Panc1 (cell line): ENCODE results near the gene MRPL46. TPM values are rescaled to one million over a fixed set of nuclear protein-coding genes. Genes with fewer than 3 reads are reported as not detected.

Source experiments
- ATAC-seq: fragments of 200-7000 bp; cut with Tn5 transposase; 2 replicates; pipeline ENCODE4 v1.9.1; 2020; ENCODE audit warnings: mild to moderate bottlenecking, moderate library complexity
- BruUV-seq: library from RNA; stranded (reverse); fragments of 400-500 nt; replicated peaks from 2 replicates; lab custom pipeline; 2021; lab: Mats Ljungman, UMichigan
- CTCF ChIA-PET: fragments of 300-600 bp; sonication (Branson Sonifier 250); formaldehyde crosslinking; loops from one replicate; lab custom pipeline; 2022; ENCODE audit warnings: antibody characterized with exemption; lab: Charles Lee
- POLR2A ChIA-PET: fragments of 300-600 bp; sonication (Branson Sonifier 250); formaldehyde crosslinking; loops from one replicate; lab custom pipeline; 2022; ENCODE audit warnings: antibody characterized with exemption; lab: Charles Lee
- DNase-seq: peaks from one replicate; pipeline ENCODE4 v3.0.0-alpha.2; 2010; ENCODE audit warnings: low read depth, low spot score
- H3K27ac ChIP-seq: 2 replicates; pipeline ENCODE4 v1.5.1; 2011; ENCODE audit warnings: mild to moderate bottlenecking, low read length, inconsistent platforms
- H3K27me3 ChIP-seq: fragments of 200-500 bp; sonication (Bioruptor generic); 2 replicates; pipeline ENCODE4 v1.6.0; 2014; ENCODE audit warnings: low read length, inconsistent platforms; ENCODE audit not compliant: control insufficient read depth, insufficient read depth
- H3K36me3 ChIP-seq: fragments of 200-500 bp; sonication (Bioruptor generic); 2 replicates; pipeline ENCODE4 v1.5.1; 2014; ENCODE audit warnings: inconsistent platforms, mild to moderate bottlenecking, low read length, moderate library complexity; ENCODE audit not compliant: control insufficient read depth, insufficient read depth
- H3K4me1 ChIP-seq: 2 replicates; pipeline ENCODE4 v1.5.1; 2011; ENCODE audit warnings: inconsistent platforms, mild to moderate bottlenecking, low read length, moderate library complexity; ENCODE audit not compliant: control insufficient read depth, insufficient read depth
- H3K4me3 ChIP-seq, 2 experiments: 2 replicates each; pipeline ENCODE4 v1.5.1; 2011 to 2012; ENCODE audit warnings: low read depth in 2 of 2, low read length in 2 of 2, mild to moderate bottlenecking in 2 of 2, inconsistent platforms in 1 of 2, moderate library complexity in 1 of 2
- H3K9me3 ChIP-seq: fragments of 200-500 bp; sonication (Bioruptor generic); 2 replicates; pipeline ENCODE4 v1.5.1; 2014; ENCODE audit warnings: low read depth, mild to moderate bottlenecking, inconsistent platforms, low read length, moderate library complexity; ENCODE audit not compliant: control insufficient read depth, insufficient read depth
- POLR2AphosphoS5 ChIP-seq: IDR thresholded peaks from 2 replicates; pipeline ENCODE4 v1.6.1; 2012; ENCODE audit warnings: mild to moderate bottlenecking, low read depth, low read length, moderate library complexity
- SIN3A ChIP-seq: IDR thresholded peaks from 2 replicates; pipeline ENCODE4 v1.6.1; 2012; ENCODE audit warnings: low read depth, mild to moderate bottlenecking, low read length, moderate library complexity, borderline replicate concordance; ENCODE audit not compliant: insufficient read depth
- TCF7L2 ChIP-seq: IDR thresholded peaks from 2 replicates; pipeline ENCODE4 v1.6.1; 2011; ENCODE audit warnings: mild to moderate bottlenecking, low read depth, low read length, inconsistent platforms
- in situ Hi-C: cut with HindIII; loops from 2 replicates; pipeline ENCODE4 v1.10.0; 2016; ENCODE audit warnings: low sequenced_read_pairs, low pct_unique_long_range_greater_than_20kb
- intact Hi-C: fragments of 100-400 bp; cut with micrococcal nuclease; formaldehyde crosslinking; loops from one replicate; pipeline ENCODE4 v1.10.0; 2022; ENCODE audit not compliant: unreplicated experiment
- total RNA-seq: library from RNA; stranded (reverse); gene quantifications from one replicate; pipeline ENCODE4 v1.2.1, GENCODE V29; 2021; ENCODE audit not compliant: unreplicated experiment
- TF ChIP-seq, protein P1 (sequence below), 2 experiments: IDR thresholded peaks; 2 replicates each; pipeline ENCODE4 v1.6.1; 2011 to 2012; ENCODE audit warnings: low read depth in 2 of 2, control low read depth in 1 of 2, low read length in 1 of 2, mild to moderate bottlenecking in 1 of 2, moderate library complexity in 1 of 2; ENCODE audit not compliant: insufficient read depth in 1 of 2
- TF ChIP-seq, protein P2 (sequence below): fragments of 450-650 bp; IDR thresholded peaks from 2 replicates; pipeline ENCODE4 v1.5.1; 2017; ENCODE audit warnings: mild to moderate bottlenecking

Gene MRPL46
- total RNA-seq, 1 experiment from 2014 or later: 31.3 TPM

- ChIA-PET CTCF (no interaction called here), POLR2A (no interaction called here)
- ATAC-seq (no peak), DNase-seq (no peak)
- intact Hi-C loops (no loop called here), in situ Hi-C loops (no loop called here)
- H3K27me3 ChIP-seq: peaks cover 9% of the 10 kb centered on the region
- no peak for TF ChIP-seq POLR2AphosphoS5
- TF ChIP-seq, protein P1, sequence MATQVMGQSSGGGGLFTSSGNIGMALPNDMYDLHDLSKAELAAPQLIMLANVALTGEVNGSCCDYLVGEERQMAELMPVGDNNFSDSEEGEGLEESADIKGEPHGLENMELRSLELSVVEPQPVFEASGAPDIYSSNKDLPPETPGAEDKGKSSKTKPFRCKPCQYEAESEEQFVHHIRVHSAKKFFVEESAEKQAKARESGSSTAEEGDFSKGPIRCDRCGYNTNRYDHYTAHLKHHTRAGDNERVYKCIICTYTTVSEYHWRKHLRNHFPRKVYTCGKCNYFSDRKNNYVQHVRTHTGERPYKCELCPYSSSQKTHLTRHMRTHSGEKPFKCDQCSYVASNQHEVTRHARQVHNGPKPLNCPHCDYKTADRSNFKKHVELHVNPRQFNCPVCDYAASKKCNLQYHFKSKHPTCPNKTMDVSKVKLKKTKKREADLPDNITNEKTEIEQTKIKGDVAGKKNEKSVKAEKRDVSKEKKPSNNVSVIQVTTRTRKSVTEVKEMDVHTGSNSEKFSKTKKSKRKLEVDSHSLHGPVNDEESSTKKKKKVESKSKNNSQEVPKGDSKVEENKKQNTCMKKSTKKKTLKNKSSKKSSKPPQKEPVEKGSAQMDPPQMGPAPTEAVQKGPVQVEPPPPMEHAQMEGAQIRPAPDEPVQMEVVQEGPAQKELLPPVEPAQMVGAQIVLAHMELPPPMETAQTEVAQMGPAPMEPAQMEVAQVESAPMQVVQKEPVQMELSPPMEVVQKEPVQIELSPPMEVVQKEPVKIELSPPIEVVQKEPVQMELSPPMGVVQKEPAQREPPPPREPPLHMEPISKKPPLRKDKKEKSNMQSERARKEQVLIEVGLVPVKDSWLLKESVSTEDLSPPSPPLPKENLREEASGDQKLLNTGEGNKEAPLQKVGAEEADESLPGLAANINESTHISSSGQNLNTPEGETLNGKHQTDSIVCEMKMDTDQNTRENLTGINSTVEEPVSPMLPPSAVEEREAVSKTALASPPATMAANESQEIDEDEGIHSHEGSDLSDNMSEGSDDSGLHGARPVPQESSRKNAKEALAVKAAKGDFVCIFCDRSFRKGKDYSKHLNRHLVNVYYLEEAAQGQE (IDR thresholded peaks at IDR 0.05; ENCODE audit: insufficient read depth in 1 of 2, low read depth in 2 of 2, low read length in 1 of 2): no peak
- TF ChIP-seq SIN3A: no peak
- TF ChIP-seq, protein P2, sequence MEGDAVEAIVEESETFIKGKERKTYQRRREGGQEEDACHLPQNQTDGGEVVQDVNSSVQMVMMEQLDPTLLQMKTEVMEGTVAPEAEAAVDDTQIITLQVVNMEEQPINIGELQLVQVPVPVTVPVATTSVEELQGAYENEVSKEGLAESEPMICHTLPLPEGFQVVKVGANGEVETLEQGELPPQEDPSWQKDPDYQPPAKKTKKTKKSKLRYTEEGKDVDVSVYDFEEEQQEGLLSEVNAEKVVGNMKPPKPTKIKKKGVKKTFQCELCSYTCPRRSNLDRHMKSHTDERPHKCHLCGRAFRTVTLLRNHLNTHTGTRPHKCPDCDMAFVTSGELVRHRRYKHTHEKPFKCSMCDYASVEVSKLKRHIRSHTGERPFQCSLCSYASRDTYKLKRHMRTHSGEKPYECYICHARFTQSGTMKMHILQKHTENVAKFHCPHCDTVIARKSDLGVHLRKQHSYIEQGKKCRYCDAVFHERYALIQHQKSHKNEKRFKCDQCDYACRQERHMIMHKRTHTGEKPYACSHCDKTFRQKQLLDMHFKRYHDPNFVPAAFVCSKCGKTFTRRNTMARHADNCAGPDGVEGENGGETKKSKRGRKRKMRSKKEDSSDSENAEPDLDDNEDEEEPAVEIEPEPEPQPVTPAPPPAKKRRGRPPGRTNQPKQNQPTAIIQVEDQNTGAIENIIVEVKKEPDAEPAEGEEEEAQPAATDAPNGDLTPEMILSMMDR: no peak
- no peak for TF ChIP-seq TCF7L2
- peaks cover 21% of the 10 kb centered on the region for H3K9me3 ChIP-seq
- H3K36me3 ChIP-seq: no peaks in the 10 kb centered on the region
- H3K4me1 ChIP-seq: no peaks in the 10 kb centered on the region; the same call in 1 of the 2 replicates
- H3K27ac ChIP-seq: no peak overlapping the region
- BruUV-seq: no TSS peak
- H3K4me3 ChIP-seq: no peak overlapping the region
These were observed 26.0 kb downstream of the MRPL46 start for GRCh38 chr15:88441076-88441730.

DNA sequence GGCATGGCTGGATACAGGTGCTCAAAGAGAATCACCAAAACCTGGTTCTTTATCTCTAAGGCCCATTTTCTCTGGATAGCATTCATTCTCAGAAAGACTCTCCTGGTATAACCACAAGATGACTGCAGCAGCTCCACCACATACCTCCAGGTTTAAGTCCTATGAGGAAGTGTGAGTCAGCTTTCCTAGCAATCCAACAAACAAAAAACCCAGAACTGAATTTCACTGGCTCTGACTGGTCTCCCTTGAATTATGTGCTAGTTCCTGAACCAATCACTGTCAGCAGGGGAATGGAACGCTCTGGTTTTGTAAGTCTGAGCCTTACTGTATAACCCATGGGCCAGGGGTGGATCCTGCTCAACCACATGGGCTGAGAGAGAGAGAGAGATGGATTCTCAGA, 27.2 kb downstream of the MRPL46 start:
- in situ Hi-C loops (no loop called here), intact Hi-C loops (no loop called here)
- ATAC-seq (no peak), DNase-seq (no peak)
- POLR2A ChIA-PET: no interaction called here
- H3K9me3 ChIP-seq: peaks cover 16% of the 10 kb centered on the region
- TF ChIP-seq SIN3A (no peak), TCF7L2 (no peak), POLR2AphosphoS5 (no peak)
- TF ChIP-seq, protein P1 (IDR thresholded peaks at IDR 0.05; ENCODE audit: insufficient read depth in 1 of 2, low read depth in 2 of 2, low read length in 1 of 2): no peak
- TF ChIP-seq, protein P2: no peak
- H3K27me3 ChIP-seq: peaks cover 15% of the 10 kb centered on the region
- no peak overlapping the region for H3K4me3 ChIP-seq
- H3K4me1 ChIP-seq: no peaks in the 10 kb centered on the region; the same call in 1 of the 2 replicates
- CTCF ChIA-PET: interaction anchor here (0.6 kb wide), 1 partner anchor 377 kb away, joined by 8 read pairs; no protein-coding TSS in a partner anchor
- no peaks in the 10 kb centered on the region for H3K36me3 ChIP-seq
- H3K27ac ChIP-seq: no peak overlapping the region
- no TSS peak for BruUV-seq
